H1 (cell line): ENCODE measurements around the gene EPYC. TPM values are rescaled to one million over a fixed set of nuclear protein-coding genes. Genes with fewer than 3 reads are reported as not detected.

Source experiments
- CTCF ChIA-PET: fragments of 300-600 bp; sonication (Branson Sonifier 250); formaldehyde crosslinking; loops from one replicate; lab custom pipeline; 2021; ENCODE audit not compliant: partially characterized antibody; lab: Charles Lee
- POLR2A ChIA-PET: fragments of 300-600 bp; sonication (Branson Sonifier 250); formaldehyde crosslinking; loops from one replicate; lab custom pipeline; 2021; ENCODE audit warnings: inconsistent platforms; ENCODE audit not compliant: partially characterized antibody; lab: Charles Lee
- DNase-seq, 2 experiments: peaks; one replicate each; pipeline versions ENCODE4 v3.0.0 to v3.0.0-alpha.2; 2010 to 2022; ENCODE audit warnings: low spot score in 2 of 2, low read depth in 1 of 2, mixed read lengths in 1 of 2
- FAIRE-seq: peaks from 2 replicates; lab custom pipeline; 2011; peaks lifted over from hg19 to GRCh38; lab: Jason Lieb, UNC
- H2AFZ ChIP-seq: 2 replicates; pipeline ENCODE4 v1.8.1; 2012; ENCODE audit warnings: low read length, inconsistent platforms
- H2AK5ac ChIP-seq: 2 replicates; pipeline ENCODE4 v1.6.1; 2013; ENCODE audit warnings: low read depth, low read length
- H2BK120ac ChIP-seq: replicated peaks from 2 replicates; pipeline ENCODE3; 2013; ENCODE audit warnings: low read depth, low read length, inconsistent platforms
- H2BK12ac ChIP-seq: 2 replicates; pipeline ENCODE4 v1.6.1; 2013; ENCODE audit warnings: low read depth, low read length
- H2BK15ac ChIP-seq: 2 replicates; pipeline ENCODE4 v1.6.1; 2013; ENCODE audit warnings: low read length
- H2BK20ac ChIP-seq: 2 replicates; pipeline ENCODE4 v1.6.1; 2013; ENCODE audit warnings: low read length
- H2BK5ac ChIP-seq: 2 replicates; pipeline ENCODE4 v1.6.1; 2013; ENCODE audit warnings: low read depth, low read length
- H3K14ac ChIP-seq: 2 replicates; pipeline ENCODE4 v1.6.1; 2013; ENCODE audit warnings: inconsistent platforms; ENCODE audit not compliant: insufficient read length
- H3K18ac ChIP-seq: 2 replicates; pipeline ENCODE4 v1.6.1; 2013; ENCODE audit warnings: low read length; ENCODE audit errors: extremely low read depth
- H3K23ac ChIP-seq: 2 replicates; pipeline ENCODE4 v1.6.1; 2013; ENCODE audit warnings: inconsistent platforms; ENCODE audit not compliant: insufficient read length
- H3K23me2 ChIP-seq: 2 replicates; pipeline ENCODE4 v1.6.1; 2013; ENCODE audit warnings: low read depth, low read length
- H3K27ac ChIP-seq: 2 replicates; pipeline ENCODE4 v1.6.1; 2011; ENCODE audit warnings: low read depth, low read length, inconsistent platforms
- H3K27me3 ChIP-seq, 4 experiments: replicated peaks in 1 of 4; 1 replicate in 1 of 4; 2 replicates in 3 of 4; pipeline versions ENCODE4 v1.6.1 to v1.8.1; 2011 to 2013; ENCODE audit warnings: low read length in 3 of 4, mild to moderate bottlenecking in 3 of 4, inconsistent platforms in 2 of 4, mixed read lengths in 2 of 4, moderate library complexity in 1 of 4; ENCODE audit not compliant: control insufficient read depth in 3 of 4, insufficient read depth in 3 of 4; ENCODE audit errors: extremely low read depth in 1 of 4
- H3K36me3 ChIP-seq, 4 experiments: 2 replicates each; pipeline versions ENCODE4 v1.6.1 to v1.8.1; 2011 to 2013; ENCODE audit warnings: mild to moderate bottlenecking in 4 of 4, low read length in 3 of 4, moderate library complexity in 2 of 4, control low read depth in 1 of 4, inconsistent platforms in 1 of 4; ENCODE audit not compliant: insufficient read depth in 4 of 4, control insufficient read depth in 2 of 4
- H3K4ac ChIP-seq: replicated peaks from 2 replicates; pipeline ENCODE3; 2013; ENCODE audit warnings: low read length, low read depth, mixed read lengths, inconsistent platforms; ENCODE audit not compliant: insufficient read length
- H3K4me1 ChIP-seq, 4 experiments: replicated peaks in 1 of 4; 1 replicate in 1 of 4; 2 replicates in 3 of 4; pipeline versions ENCODE4 v1.6.1 to v1.8.1; 2011 to 2013; ENCODE audit warnings: low read length in 3 of 4, inconsistent platforms in 2 of 4, mixed read lengths in 1 of 4; ENCODE audit not compliant: insufficient read depth in 4 of 4, control insufficient read depth in 3 of 4
- H3K4me2 ChIP-seq, 2 experiments: 2 replicates each; pipeline versions ENCODE4 v1.6.1 to v1.8.1; 2011 to 2013; ENCODE audit warnings: low read depth in 2 of 2, low read length in 2 of 2, control low read depth in 1 of 2, inconsistent platforms in 1 of 2, mild to moderate bottlenecking in 1 of 2; ENCODE audit not compliant: insufficient read depth in 1 of 2
- H3K4me3 ChIP-seq, 4 experiments: fragments of 200-600, 300-600 bp in 1 of 4; sonication (generic), shearing (Covaris generic), sonication (Bioruptor Twin) in 1 of 4; 2 replicates each; pipeline versions ENCODE4 v1.5.1 to v1.8.1; 2011 to 2016; ENCODE audit warnings: low read length in 4 of 4, low read depth in 3 of 4, control low read depth in 2 of 4, inconsistent platforms in 2 of 4, mild to moderate bottlenecking in 2 of 4, mixed read lengths in 1 of 4, moderate library complexity in 1 of 4; ENCODE audit not compliant: insufficient read depth in 2 of 4; ENCODE audit errors: extremely low read depth in 1 of 4
- H3K56ac ChIP-seq: replicated peaks from 2 replicates; pipeline ENCODE3; 2013; ENCODE audit warnings: low read depth, mild to moderate bottlenecking, mixed read lengths, low read length, inconsistent platforms; ENCODE audit not compliant: insufficient read length
- H3K79me1 ChIP-seq: 2 replicates; pipeline ENCODE4 v1.6.1; 2013; ENCODE audit warnings: low read depth, low read length, control low read depth
- H3K79me2 ChIP-seq, 2 experiments: 2 replicates each; pipeline versions ENCODE4 v1.6.1 to v1.8.1; 2012 to 2013; ENCODE audit warnings: low read length in 2 of 2, mild to moderate bottlenecking in 2 of 2, inconsistent platforms in 1 of 2; ENCODE audit not compliant: insufficient read depth in 2 of 2, control insufficient read depth in 1 of 2
- H3K9ac ChIP-seq, 4 experiments: replicated peaks in 1 of 4; 1 replicate in 1 of 4; 2 replicates in 3 of 4; pipeline versions ENCODE4 v1.6.1 to v1.8.1; 2011 to 2013; ENCODE audit warnings: low read depth in 3 of 4, low read length in 3 of 4, control low read depth in 2 of 4, mild to moderate bottlenecking in 2 of 4, moderate library complexity in 2 of 4, inconsistent platforms in 1 of 4; ENCODE audit errors: extremely low read depth in 1 of 4
- H3K9me3 ChIP-seq, 2 experiments: 2 replicates each; pipeline versions ENCODE4 v1.6.1 to v1.8.1; 2012 to 2013; ENCODE audit warnings: mild to moderate bottlenecking in 2 of 2, moderate library complexity in 2 of 2, control low read depth in 1 of 2, inconsistent platforms in 1 of 2, low read depth in 1 of 2, low read length in 1 of 2, mixed read lengths in 1 of 2; ENCODE audit not compliant: insufficient read depth in 2 of 2
- H4K20me1 ChIP-seq, 2 experiments: replicated peaks in 1 of 2; 2 replicates each; pipeline versions ENCODE3 to v1.8.1; 2011 to 2013; ENCODE audit warnings: inconsistent platforms in 2 of 2, low read length in 2 of 2, mild to moderate bottlenecking in 1 of 2; ENCODE audit not compliant: insufficient read depth in 2 of 2, control insufficient read depth in 1 of 2
- H4K5ac ChIP-seq: 2 replicates; pipeline ENCODE4 v1.6.1; 2013; ENCODE audit warnings: low read length, low read depth, mixed read lengths, inconsistent platforms; ENCODE audit not compliant: insufficient read length
- H4K8ac ChIP-seq: 2 replicates; pipeline ENCODE4 v1.8.0; 2013; ENCODE audit warnings: mild to moderate bottlenecking, moderate library complexity, low read length, inconsistent platforms; ENCODE audit not compliant: insufficient read depth; ENCODE audit errors: extremely low read depth
- H4K91ac ChIP-seq: replicated peaks from 2 replicates; pipeline ENCODE3; 2013; ENCODE audit warnings: low read length, mixed read lengths, inconsistent platforms; ENCODE audit not compliant: insufficient read length
- CBX8 ChIP-seq: fragments of 300-800, 300-1000 bp; sonication (generic); IDR thresholded peaks from 2 replicates; pipeline ENCODE4 v1.7.1; 2016; ENCODE audit warnings: low read depth, low read length, borderline replicate concordance
- EP300 ChIP-seq, 2 experiments: IDR thresholded peaks; 1 replicate in 1 of 2; 2 replicates in 1 of 2; pipeline ENCODE4 v1.6.1; 2011 to 2012; ENCODE audit warnings: low read depth in 2 of 2, low read length in 2 of 2, mild to moderate bottlenecking in 2 of 2, borderline replicate concordance in 1 of 2, inconsistent platforms in 1 of 2, moderate library complexity in 1 of 2
- WGBS, 2 experiments: shearing (Covaris generic) in 1 of 2; methylation state at CpG; one replicate each; pipeline versions ENCODE4 v1.1.6 to v1.1.7; 2013 to 2015; ENCODE audit warnings: low lambda C conversion rate in 2 of 2, mixed read lengths in 2 of 2, inconsistent platforms in 1 of 2, low coverage in 1 of 2, missing lambda C conversion rate in 1 of 2; ENCODE audit not compliant: insufficient replicate concordance in 2 of 2, insufficient coverage in 1 of 2, insufficient read length in 1 of 2; ENCODE audit errors: extremely low coverage in 1 of 2, missing lambda C conversion rate in 1 of 2; 5-methylcytosine and 5-hydroxymethylcytosine counted together
- polyA plus RNA-seq, 7 experiments: library from polyadenylated mRNA; depleted of rRNA in 3 of 7; stranded (reverse) in 5 of 7; unstranded in 2 of 7; fragments of >200 nt in 5 of 7; fragments of 200-250 nt in 2 of 7; gene quantifications; 1 replicate in 5 of 7; 2 replicates in 1 of 7; 4 replicates in 1 of 7; pipeline versions ENCODE4 v1.2.1 to v1.2.3, GENCODE V29; 2011 to 2013; ENCODE audit warnings: missing spikeins in 2 of 7, mixed read lengths in 2 of 7
- total RNA-seq: library from RNA; stranded (reverse); fragmentation: NEBNext Ultra II Directional; extraction: Animal tissue kit (Norgen Biotek cat#: 25700); gene quantifications from 2 replicates; pipeline ENCODE4 v1.2.1, GENCODE V29; 2021

Gene EPYC
- total and polyA plus RNA-seq, 2 of the 8 experiments (the other 6 are each of a cell fraction or from before 2014, with no cell fraction given), result not detected

DNA sequence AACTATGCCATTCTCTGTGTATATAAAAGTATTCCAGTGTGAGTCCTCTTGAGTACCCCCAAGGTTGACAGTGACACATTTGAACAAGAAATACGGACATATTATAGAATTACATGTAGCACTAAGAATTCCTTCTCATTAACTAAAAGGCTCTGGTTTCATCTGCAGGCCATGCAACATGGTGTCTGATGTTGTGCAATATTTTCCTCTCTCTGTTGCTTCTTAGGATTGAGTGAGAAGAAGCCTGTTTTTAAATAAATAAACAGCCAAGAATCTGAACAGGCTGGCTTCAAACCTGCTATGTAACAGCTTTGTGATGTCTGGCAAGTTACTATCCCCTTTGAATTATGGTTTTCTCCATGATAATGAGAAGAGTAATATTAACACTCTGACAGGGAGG lies 27.5 kb downstream of the EPYC start:
- no peaks in the 10 kb centered on the region for H3K79me2 ChIP-seq
- H2AK5ac ChIP-seq, result no peak overlapping the region
- no peak overlapping the region for H2BK5ac ChIP-seq
- H3K56ac ChIP-seq, result no peak overlapping the region
- H4K8ac ChIP-seq, result no peak overlapping the region
- H3K9ac ChIP-seq, result no peak overlapping the region
- no peaks in the 10 kb centered on the region for H3K79me1 ChIP-seq
- H3K4me2 ChIP-seq, result no peak overlapping the region
- 93% methylated on average over 1 of the region's 1 CpG; no CpG with 5 or more reads in 1 of the 2 experiments for WGBS, 2 experiments
- H3K27me3 ChIP-seq, result peaks cover 3 to 11% (median 5%) of the 10 kb centered on the region in 4 experiments
- FAIRE-seq, result no peak
- no peak overlapping the region for H3K14ac ChIP-seq
- H2BK20ac ChIP-seq, result no peak overlapping the region
- H3K23ac ChIP-seq, result no peak overlapping the region
- H3K27ac ChIP-seq, result no peak overlapping the region
- H2BK120ac ChIP-seq, result no peak overlapping the region
- H2BK12ac ChIP-seq, result no peak overlapping the region
- ChIA-PET POLR2A (no interaction called here), CTCF (interaction anchor here (1.0 to 1.9 kb wide), 6 partner anchors 131 to 389 kb away, joined by 4 to 17 read pairs (median 6); no protein-coding TSS in a partner anchor)
- H3K4me3 ChIP-seq, result no peak overlapping the region
- TF ChIP-seq EP300 (IDR thresholded peaks at IDR 0.05; ENCODE audit: borderline replicate concordance in 1 of 2, low read depth in 2 of 2, low read length in 2 of 2) (no peak), CBX8 (no peak)
- H2BK15ac ChIP-seq, result no peak overlapping the region
- H3K36me3 ChIP-seq, result no peaks in the 10 kb centered on the region
- H4K20me1 ChIP-seq, result peaks cover 0 to 1% of the 10 kb centered on the region in 2 experiments
- H3K18ac ChIP-seq, result no peak overlapping the region
- H3K4me1 ChIP-seq, result no peaks in the 10 kb centered on the region
- H4K5ac ChIP-seq, result no peak overlapping the region
- no peaks in the 10 kb centered on the region for H3K9me3 ChIP-seq
- H3K23me2 ChIP-seq, result no peaks in the 10 kb centered on the region
- H4K91ac ChIP-seq, result no peak overlapping the region
- no peak overlapping the region for H2AFZ ChIP-seq
- no peak overlapping the region for H3K4ac ChIP-seq
- no peak for DNase-seq
